SU-DHL-6 (cell line): Measurements from ENCODE around the gene TMPRSS2.

Source experiments
- H2AFZ ChIP-seq: fragments of 200-600 bp; sonication (generic); 2 replicates; pipeline ENCODE4 v1.6.1; 2014; ENCODE audit warnings: low read depth, mild to moderate bottlenecking, moderate library complexity, mixed read lengths, antibody characterized with exemption, low read length; ENCODE audit not compliant: severe bottlenecking
- H3F3A ChIP-seq: fragments of 200-600 bp; shearing (Covaris generic); 2 replicates; pipeline ENCODE4 v1.6.0; 2016; ENCODE audit warnings: antibody characterized with exemption, mild to moderate bottlenecking; ENCODE audit not compliant: insufficient read depth
- H3K27ac ChIP-seq: fragments of 200-600 bp; sonication (generic); 2 replicates; pipeline ENCODE4 v1.5.1; 2016; ENCODE audit warnings: low read depth, mild to moderate bottlenecking, low read length, moderate library complexity, mixed read lengths
- H3K27me3 ChIP-seq: fragments of 200-600 bp; sonication (generic), shearing (Covaris generic); 2 replicates; pipeline ENCODE4 v1.6.0; 2014; ENCODE audit warnings: mild to moderate bottlenecking, low read length
- H3K36me3 ChIP-seq: fragments of 200-600 bp; sonication (generic); 2 replicates; pipeline ENCODE4 v1.6.1; 2014; ENCODE audit warnings: mild to moderate bottlenecking, low read length, mixed read lengths
- H3K4me2 ChIP-seq: fragments of 300-600, 200-600 bp; shearing (Covaris generic), sonication (generic); 2 replicates; pipeline ENCODE4 v1.6.0; 2014; ENCODE audit warnings: low read length, low read depth, mild to moderate bottlenecking; ENCODE audit not compliant: poor library complexity, severe bottlenecking
- H3K4me3 ChIP-seq: fragments of 200-600 bp; sonication (generic); 2 replicates; pipeline ENCODE4 v1.5.1; 2014; ENCODE audit warnings: antibody characterized with exemption, low read length, mild to moderate bottlenecking, mixed read lengths; ENCODE audit not compliant: insufficient read depth, poor library complexity, severe bottlenecking
- H3K79me2 ChIP-seq: fragments of 200-600 bp; sonication (generic); 2 replicates; pipeline ENCODE4 v1.6.1; 2014; ENCODE audit warnings: mild to moderate bottlenecking, low read length, moderate library complexity; ENCODE audit not compliant: insufficient read depth
- H3K9ac ChIP-seq: fragments of 200-600 bp; sonication (generic); 2 replicates; pipeline ENCODE4 v1.7.0; 2014; ENCODE audit warnings: mild to moderate bottlenecking, low read length
- H3K9me2 ChIP-seq: fragments of 200-600 bp; sonication (generic); replicated peaks from 2 replicates; pipeline ENCODE4 v1.6.1; 2014; ENCODE audit warnings: low read length; ENCODE audit not compliant: insufficient read depth
- H3K9me3 ChIP-seq: fragments of 200-600 bp; sonication (generic); 2 replicates; pipeline ENCODE4 v1.6.1; 2014; ENCODE audit warnings: low read length, mixed read lengths; ENCODE audit not compliant: insufficient read depth
- H4K20me1 ChIP-seq: fragments of 200-600 bp; sonication (generic); 2 replicates; pipeline ENCODE4 v1.6.1; 2014; ENCODE audit warnings: low read depth, mild to moderate bottlenecking, antibody characterized with exemption, low read length, moderate library complexity, mixed read lengths
- CTCF ChIP-seq: fragments of 200-600 bp; sonication (generic); IDR thresholded peaks from one replicate; pipeline ENCODE4 v1.5.1; 2017; ENCODE audit warnings: antibody characterized with exemption, mild to moderate bottlenecking, low read length, moderate library complexity; ENCODE audit not compliant: insufficient read depth, poor library complexity, severe bottlenecking
- EZH2phosphoT487 ChIP-seq: fragments of 200-600 bp; sonication (generic), shearing (Covaris generic); conservative IDR thresholded peaks from 2 replicates; pipeline ENCODE4 v1.6.1; 2018; ENCODE audit warnings: mild to moderate bottlenecking, antibody characterized with exemption, low read length, moderate library complexity, mixed read lengths

Gene TMPRSS2

GRCh38 chr21:41431788-41432548, 76.0 kb downstream of the TMPRSS2 start:
- Histone ChIP-seq H3K9ac (no peak overlapping the region), H2AFZ (no peak overlapping the region)

GRCh38 chr21:41429925-41430491, 78.0 kb downstream of the TMPRSS2 start:
- Histone ChIP-seq H3K27ac (no peak overlapping the region), H3K9me3 (peaks cover 11% of the 10 kb centered on the region; the same call in 1 of the 2 replicates), H3K36me3 (no peaks in the 10 kb centered on the region), H3K9me2 (no peaks in the 10 kb centered on the region), H3K9ac (no peak overlapping the region), H3K79me2 (no peaks in the 10 kb centered on the region), H4K20me1 (no peaks in the 10 kb centered on the region), H2AFZ (no peak overlapping the region), H3K27me3 (0 out of 2 replicates have a peak, but pooled peaks cover 3% of the 10 kb centered on the region), H3F3A (no peaks in the 10 kb centered on the region), H3K4me2 (no peak overlapping the region), H3K4me3 (no peak overlapping the region)
- TF ChIP-seq CTCF (no peak), EZH2phosphoT487 (no peak)

More at GRCh38 chr21:41431788-41432548, 76.0 kb downstream of the TMPRSS2 start:
- Histone ChIP-seq H4K20me1 (no peaks in the 10 kb centered on the region), H3F3A (no peaks in the 10 kb centered on the region), H3K27ac (no peak overlapping the region), H3K4me2 (no peak overlapping the region), H3K9me3 (peaks cover 13% of the 10 kb centered on the region; the same call in 1 of the 2 replicates), H3K36me3 (no peaks in the 10 kb centered on the region), H3K79me2 (no peaks in the 10 kb centered on the region), H3K27me3 (0 out of 2 replicates have a peak, but pooled peaks cover 3% of the 10 kb centered on the region), H3K4me3 (no peak overlapping the region), H3K9me2 (no peaks in the 10 kb centered on the region)
- TF ChIP-seq EZH2phosphoT487 (no peak), CTCF (no peak)

- Histone ChIP-seq H3K36me3 (no peaks in the 10 kb centered on the region), H3K4me3 (no peak overlapping the region), H3K9ac (no peak overlapping the region), H2AFZ (no peak overlapping the region), H3K9me2 (no peaks in the 10 kb centered on the region), H3K27ac (no peak overlapping the region), H3K27me3 (no peaks in the 10 kb centered on the region), H3K79me2 (no peaks in the 10 kb centered on the region), H3K4me2 (no peak overlapping the region), H3K9me3 (peaks cover 4% of the 10 kb centered on the region; the same call in 1 of the 2 replicates), H3F3A (no peaks in the 10 kb centered on the region), H4K20me1 (no peaks in the 10 kb centered on the region)
- TF ChIP-seq CTCF (no peak), EZH2phosphoT487 (no peak)
These were observed 78.7 kb downstream of the TMPRSS2 start for GRCh38 chr21:41429305-41429704.
